HepG2 (cell line): ENCODE measurements around the gene SEC63. TPM values are rescaled to one million over a fixed set of nuclear protein-coding genes. Genes with fewer than 3 reads are reported as not detected.
A peak's percentile ranks its signal among the peaks of the same experiment; 100 is the strongest.

Experiments used
- FOXA3 ChIP-seq: IDR thresholded peaks from 2 replicates; pipeline ENCODE4 v1.6.1; 2016; ENCODE audit warnings: missing genetic modification reagents, missing compliant biosample characterization
- FOXK1 ChIP-seq: sonication (generic); formaldehyde crosslinking; IDR thresholded peaks from 2 replicates; pipeline ENCODE4 v1.4.0; 2020; ENCODE audit warnings: low read depth, missing genetic modification reagents, borderline replicate concordance
- FOXO4 ChIP-seq: sonication (generic); formaldehyde crosslinking; conservative IDR thresholded peaks from 2 replicates; pipeline ENCODE4 v1.8.1; 2023; ENCODE audit warnings: missing genetic modification reagents
- HES4 ChIP-seq: sonication (generic); formaldehyde crosslinking; IDR thresholded peaks from 2 replicates; pipeline ENCODE4 v1.9.0; 2021; ENCODE audit warnings: mild to moderate bottlenecking, missing genetic modification reagents, borderline replicate concordance
- HHEX ChIP-seq: IDR thresholded peaks from 2 replicates; pipeline ENCODE4 v1.6.1; 2016; ENCODE audit warnings: control low read depth
- HMGXB3 ChIP-seq: sonication (generic); formaldehyde crosslinking; IDR thresholded peaks from 2 replicates; pipeline ENCODE4 v1.4.0; 2020; ENCODE audit warnings: missing genetic modification reagents, borderline replicate concordance
- HNF1A ChIP-seq, 2 experiments: sonication (generic) in 1 of 2; formaldehyde crosslinking in 1 of 2; IDR thresholded peaks; 2 replicates each; pipeline versions ENCODE4 v1.4.0 to v1.6.1; 2016 to 2020; ENCODE audit warnings: borderline replicate concordance in 1 of 2, low read depth in 1 of 2, mild to moderate bottlenecking in 1 of 2, missing genetic modification reagents in 1 of 2
- KDM1A ChIP-seq: IDR thresholded peaks from 2 replicates; pipeline ENCODE4 v1.6.1; 2016; ENCODE audit warnings: missing compliant biosample characterization
- NCOA2 ChIP-seq: sonication (generic); formaldehyde crosslinking; IDR thresholded peaks from 2 replicates; pipeline ENCODE4 v1.8.0; 2022; ENCODE audit warnings: inconsistent platforms
- NCOR1 ChIP-seq: fragments of 200-600 bp; sonication (generic); IDR thresholded peaks from 2 replicates; pipeline ENCODE4 v1.7.0; 2017; ENCODE audit warnings: antibody characterized with exemption, low read length, borderline replicate concordance
- PPARG ChIP-seq: conservative IDR thresholded peaks from 2 replicates; pipeline ENCODE4 v1.6.1; 2016; ENCODE audit warnings: missing biosample characterization, missing genetic modification reagents
- SKIL ChIP-seq: sonication (generic); formaldehyde crosslinking; IDR thresholded peaks from 2 replicates; pipeline ENCODE4 v1.8.0; 2022; ENCODE audit warnings: missing genetic modification reagents, mild to moderate bottlenecking, moderate library complexity, borderline replicate concordance
- ZNF432 ChIP-seq: sonication (generic); formaldehyde crosslinking; IDR thresholded peaks from 2 replicates; pipeline ENCODE4 v1.5.0; 2020; ENCODE audit warnings: missing genetic modification reagents, mild to moderate bottlenecking, borderline replicate concordance
- polyA plus RNA-seq, 8 experiments: library from polyadenylated mRNA; depleted of rRNA in 3 of 8; stranded (reverse) in 7 of 8; unstranded in 1 of 8; fragments of >200 nt; fragmentation: Illumina TruSeq in 4 of 8; extraction: Trizol in 4 of 8; gene quantifications; 2 replicates each; pipeline versions ENCODE4 v1.2.1 to v1.2.3, GENCODE V29; 2011 to 2016; ENCODE audit warnings: low read depth in 4 of 8, missing spikeins in 1 of 8, mixed read lengths in 1 of 8; ENCODE audit not compliant: insufficient read depth in 1 of 8
- total RNA-seq, 5 experiments: library from RNA; depleted of rRNA; stranded (reverse); fragments of >200 nt; fragmentation: Illumina TruSeq; extraction: Trizol; gene quantifications; 2 replicates each; pipeline ENCODE4 v1.2.3, GENCODE V29; 2016; ENCODE audit warnings: low read depth in 1 of 5
- TF ChIP-seq, protein P1 (sequence below): conservative IDR thresholded peaks from 2 replicates; pipeline ENCODE4 v1.6.1; 2018; ENCODE audit warnings: missing genetic modification reagents

The SEC63 gene
- total and polyA plus RNA-seq, 2 of the 13 experiments (the other 11 are each of a cell fraction or from before 2014, with no cell fraction given), result 20.2 to 45.9 TPM

- TF ChIP-seq FOXO4 (CRISPR knock-in tag) (no peak), FOXK1 (CRISPR knock-in tag) (peak; percentile 51; the same call in 1 of the 2 replicates), HES4 (CRISPR knock-in tag) (no peak), FOXA3 (peak; percentile 96), SKIL (CRISPR knock-in tag) (peak; percentile 53; the same call in 1 of the 2 replicates), NCOR1 (no peak), PPARG (CRISPR knock-in tag) (peak; percentile 53; the same call in 1 of the 2 replicates), NCOA2 (CRISPR knock-in tag) (peak; percentile 85), HHEX (0 out of 2 replicates have a peak, but pooled peaks have one; percentile 28), KDM1A (CRISPR knock-in tag) (peak; percentile 71; the same call in 1 of the 2 replicates), ZNF432 (CRISPR knock-in tag) (no peak), HNF1A (IDR thresholded peaks at IDR 0.05; ENCODE audit: low read depth) (no peak), HNF1A (CRISPR knock-in tag; IDR thresholded peaks at IDR 0.05; ENCODE audit: borderline replicate concordance) (peak; percentile 39; the same call in 1 of the 2 replicates), HMGXB3 (no peak)
- TF ChIP-seq, protein P1, sequence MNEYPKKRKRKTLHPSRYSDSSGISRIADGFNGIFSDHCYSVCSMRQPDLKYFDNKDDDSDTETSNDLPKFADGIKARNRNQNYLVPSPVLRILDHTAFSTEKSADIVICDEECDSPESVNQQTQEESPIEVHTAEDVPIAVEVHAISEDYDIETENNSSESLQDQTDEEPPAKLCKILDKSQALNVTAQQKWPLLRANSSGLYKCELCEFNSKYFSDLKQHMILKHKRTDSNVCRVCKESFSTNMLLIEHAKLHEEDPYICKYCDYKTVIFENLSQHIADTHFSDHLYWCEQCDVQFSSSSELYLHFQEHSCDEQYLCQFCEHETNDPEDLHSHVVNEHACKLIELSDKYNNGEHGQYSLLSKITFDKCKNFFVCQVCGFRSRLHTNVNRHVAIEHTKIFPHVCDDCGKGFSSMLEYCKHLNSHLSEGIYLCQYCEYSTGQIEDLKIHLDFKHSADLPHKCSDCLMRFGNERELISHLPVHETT (CRISPR knock-in tag), result no peak
These were observed 26.1 kb downstream of the SEC63 start (continued) for GRCh38 chr6:107931894-107932293.
